Activated T-helper 1 cell treated with Interleukin-2 at 50 U/mL for 16 hours (primary cell): ENCODE results near the gene SYCP3.

Experiments
- DNase-seq: peaks from one replicate; pipeline ENCODE4 v3.0.0-alpha.2; 2020; ENCODE audit warnings: low read depth

Gene SYCP3

GRCh38 chr12:101738920-101739665, at the start of gene SYCP3:
Gene SYCP3, minus strand, starts transcription at chr12:101739462. Its CDS starts 1,527 bp downstream, at chr12:101737935.
- DNase-seq: no peak

GRCh38 chr12:101785671-101786070, 46.4 kb upstream of the SYCP3 start:
- no peak for DNase-seq

GRCh38 chr12:101784376-101784775, 45.1 kb upstream of the SYCP3 start:
- DNase-seq: no peak

GRCh38 chr12:101783838-101784237, 44.6 kb upstream of the SYCP3 start:
- DNase-seq: no peak

GRCh38 chr12:101783150-101783549, 43.9 kb upstream of the SYCP3 start:
- no peak for DNase-seq

- DNase-seq: no peak
These were observed 43.0 kb upstream of the SYCP3 start for GRCh38 chr12:101782273-101782731.

- no peak for DNase-seq
These were observed 42.6 kb upstream of the SYCP3 start for GRCh38 chr12:101781834-101782233.

GRCh38 chr12:101780599-101780998, 41.3 kb upstream of the SYCP3 start:
- DNase-seq: no peak

- no peak for DNase-seq
These were observed 40.4 kb upstream of the SYCP3 start for GRCh38 chr12:101779626-101780025.

- no peak for DNase-seq
These were observed 39.9 kb upstream of the SYCP3 start for GRCh38 chr12:101779200-101779599.

- DNase-seq: no peak
These were observed 38.7 kb upstream of the SYCP3 start for GRCh38 chr12:101777978-101778377.

GRCh38 chr12:101777485-101777884, 38.2 kb upstream of the SYCP3 start:
- DNase-seq: no peak

- no peak for DNase-seq
These were observed 36.6 kb upstream of the SYCP3 start for GRCh38 chr12:101775816-101776215.

GRCh38 chr12:101773650-101774162, 34.4 kb upstream of the SYCP3 start:
- DNase-seq: peak; percentile 43

- DNase-seq: no peak
These were observed 32.9 kb upstream of the SYCP3 start for GRCh38 chr12:101772012-101772775.

- DNase-seq: no peak
These were observed 30.6 kb upstream of the SYCP3 start for GRCh38 chr12:101769865-101770264.

- no peak for DNase-seq
These were observed 29.5 kb upstream of the SYCP3 start for GRCh38 chr12:101768781-101769180.

GRCh38 chr12:101767537-101767936, 28.3 kb upstream of the SYCP3 start:
- no peak for DNase-seq

- DNase-seq: no peak
These were observed 25.0 kb upstream of the SYCP3 start for GRCh38 chr12:101764051-101764792.

GRCh38 chr12:101763246-101763931, 24.1 kb upstream of the SYCP3 start:
- DNase-seq: no peak

- no peak for DNase-seq
These were observed 22.5 kb upstream of the SYCP3 start for GRCh38 chr12:101761781-101762180.

GRCh38 chr12:101761350-101761749, 22.1 kb upstream of the SYCP3 start:
- DNase-seq: no peak
